HG03108 (cell line): ENCODE measurements around the gene ZNF609.
"Not testable (repeated sequence)": the region's sequence is repeated elsewhere in the genome, so short reads cannot be mapped to it uniquely, and the experiment has no call there.

Experiments
- ATAC-seq: cut with Tn5 transposase; IDR thresholded peaks from one replicate; pipeline ENCODE4 v1.9.1; 2021; ENCODE audit warnings: moderate library complexity; ENCODE audit not compliant: unreplicated experiment

ZNF609 gene

GRCh38 chr15:64618540-64618939, 158.2 kb downstream of the ZNF609 start:
- ATAC-seq: no peak

- ATAC-seq: no peak
Measured at GRCh38 chr15:64619880-64620839, 159.8 kb downstream of the ZNF609 start.

- ATAC-seq: no peak
Measured at GRCh38 chr15:64621056-64621455, 160.7 kb downstream of the ZNF609 start.

- peak; percentile 71 for ATAC-seq
Measured at GRCh38 chr15:64622410-64623260, 162.3 kb downstream of the ZNF609 start.

GRCh38 chr15:64623347-64623996, 163.1 kb downstream of the ZNF609 start:
- no peak for ATAC-seq

DNA sequence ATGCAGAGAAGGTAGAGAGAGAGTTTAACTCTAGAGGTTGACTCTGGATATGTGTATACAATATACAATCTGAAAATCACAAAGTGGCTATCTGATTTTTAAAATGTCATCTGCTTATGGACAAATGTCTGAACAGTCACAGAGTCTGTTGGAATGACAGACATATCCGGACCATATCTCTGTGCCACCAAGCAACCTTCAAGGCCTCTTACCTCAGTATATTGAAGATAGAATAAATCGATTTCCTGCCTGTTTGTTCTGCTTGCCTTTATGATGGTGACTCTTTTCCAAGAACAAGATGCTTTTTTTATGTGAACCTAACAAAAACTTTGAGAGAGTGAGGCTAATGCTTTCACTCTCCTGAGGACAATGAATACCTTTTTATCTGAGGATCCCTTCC, 163.9 kb downstream of the ZNF609 start:
- no peak for ATAC-seq

- ATAC-seq: no peak
Measured at GRCh38 chr15:64629063-64629462, 168.7 kb downstream of the ZNF609 start.

DNA sequence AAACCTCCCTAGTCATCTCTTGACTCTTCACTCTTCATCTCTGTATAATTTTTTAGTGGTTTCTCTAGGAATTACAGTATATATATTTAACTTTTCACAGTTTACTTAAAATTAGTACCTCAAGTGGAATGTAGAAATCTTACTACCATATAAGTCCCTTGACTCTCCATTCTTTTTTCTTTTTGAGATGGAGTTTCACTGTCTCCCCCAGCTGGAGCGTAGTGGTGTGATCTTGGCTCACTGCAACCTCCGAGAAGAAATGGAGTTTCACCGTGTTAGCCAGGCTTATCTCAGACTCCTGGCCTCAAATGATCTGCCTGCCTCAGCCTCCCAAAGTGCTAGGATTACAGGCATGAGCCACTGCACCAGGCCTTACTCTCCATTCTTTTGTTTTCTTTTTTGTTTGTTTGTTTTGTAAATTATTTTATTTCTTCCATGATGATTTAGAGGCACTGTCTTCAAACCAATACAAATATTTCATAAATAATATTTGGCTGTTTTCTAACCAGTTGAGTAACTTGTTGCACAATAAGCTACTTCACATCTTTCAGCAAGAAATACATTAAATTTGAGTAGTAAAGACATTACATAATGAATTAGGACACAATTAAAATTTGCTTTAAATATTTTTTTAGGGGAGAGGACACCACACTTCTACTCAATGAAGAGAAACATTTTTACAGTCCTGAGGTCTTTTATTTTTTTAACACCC, 170.2 kb downstream of the ZNF609 start:
- no peak for ATAC-seq

- not testable (repeated sequence) for ATAC-seq
Measured at GRCh38 chr15:64632639-64633038, 172.3 kb downstream of the ZNF609 start.

- ATAC-seq: no peak
Measured at GRCh38 chr15:64633332-64633731, 173.0 kb downstream of the ZNF609 start.

DNA sequence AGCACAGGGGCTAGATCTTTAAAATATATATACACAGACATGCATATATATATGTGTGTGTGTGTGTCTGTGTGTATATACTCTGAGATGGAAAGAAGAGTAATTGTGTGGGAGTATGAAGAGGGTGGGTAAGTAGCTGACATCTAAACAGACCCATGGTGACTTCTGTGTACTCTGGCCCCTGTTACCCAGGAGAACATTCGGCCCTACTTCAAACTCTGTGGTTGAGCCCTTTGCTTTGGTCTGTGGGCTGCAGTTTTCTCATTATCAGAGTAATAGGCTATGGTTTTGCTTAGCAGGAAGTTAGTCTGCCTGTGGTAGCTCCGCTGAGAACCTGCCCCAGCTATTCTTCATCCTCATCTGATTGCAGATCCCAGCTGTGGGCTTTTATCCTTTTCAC, 173.6 kb downstream of the ZNF609 start:
- peak; percentile 79 for ATAC-seq

DNA sequence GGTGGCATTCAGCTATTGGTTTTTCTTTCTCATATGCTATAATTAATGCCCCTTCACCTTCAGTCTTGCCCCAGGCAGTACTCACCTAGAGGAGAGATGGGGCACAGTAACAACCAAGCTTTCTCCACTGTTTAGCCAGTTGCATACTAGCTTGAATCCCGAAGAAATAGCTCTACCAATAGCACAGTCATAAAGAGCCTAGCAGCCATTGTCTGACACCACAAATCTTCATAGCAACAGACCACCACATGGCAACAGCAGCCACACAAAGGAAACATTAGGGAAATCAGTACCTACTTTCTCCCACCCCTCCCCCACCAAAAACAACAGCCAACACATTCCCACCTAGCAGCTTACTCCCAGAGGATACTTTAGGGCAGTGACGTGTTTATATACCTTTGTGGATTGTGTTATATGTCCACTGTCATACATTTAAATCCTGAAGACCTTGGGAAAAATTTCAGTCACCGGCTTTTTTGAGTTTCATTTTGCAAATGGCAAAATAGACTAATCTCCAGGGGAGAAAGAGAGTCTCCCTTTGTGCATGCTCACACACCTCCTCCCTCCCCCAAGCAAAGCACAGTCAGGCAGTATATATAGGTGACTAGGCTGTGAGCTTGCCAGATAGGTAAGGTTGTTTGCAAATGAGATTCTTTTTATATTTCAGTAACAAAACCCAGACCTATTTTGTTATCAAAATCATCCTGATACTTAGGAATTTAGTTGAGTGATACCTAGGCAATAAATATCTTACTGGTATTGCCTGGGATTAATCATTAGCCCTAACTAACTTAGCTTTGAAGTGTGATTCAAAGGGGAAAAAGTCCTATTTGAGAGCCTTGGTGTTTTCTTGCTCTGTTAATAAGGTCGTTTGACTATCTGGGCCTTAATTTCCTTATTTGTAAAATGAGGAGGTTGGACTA, 174.5 kb downstream of the ZNF609 start:
- ATAC-seq: peak; percentile 30

DNA sequence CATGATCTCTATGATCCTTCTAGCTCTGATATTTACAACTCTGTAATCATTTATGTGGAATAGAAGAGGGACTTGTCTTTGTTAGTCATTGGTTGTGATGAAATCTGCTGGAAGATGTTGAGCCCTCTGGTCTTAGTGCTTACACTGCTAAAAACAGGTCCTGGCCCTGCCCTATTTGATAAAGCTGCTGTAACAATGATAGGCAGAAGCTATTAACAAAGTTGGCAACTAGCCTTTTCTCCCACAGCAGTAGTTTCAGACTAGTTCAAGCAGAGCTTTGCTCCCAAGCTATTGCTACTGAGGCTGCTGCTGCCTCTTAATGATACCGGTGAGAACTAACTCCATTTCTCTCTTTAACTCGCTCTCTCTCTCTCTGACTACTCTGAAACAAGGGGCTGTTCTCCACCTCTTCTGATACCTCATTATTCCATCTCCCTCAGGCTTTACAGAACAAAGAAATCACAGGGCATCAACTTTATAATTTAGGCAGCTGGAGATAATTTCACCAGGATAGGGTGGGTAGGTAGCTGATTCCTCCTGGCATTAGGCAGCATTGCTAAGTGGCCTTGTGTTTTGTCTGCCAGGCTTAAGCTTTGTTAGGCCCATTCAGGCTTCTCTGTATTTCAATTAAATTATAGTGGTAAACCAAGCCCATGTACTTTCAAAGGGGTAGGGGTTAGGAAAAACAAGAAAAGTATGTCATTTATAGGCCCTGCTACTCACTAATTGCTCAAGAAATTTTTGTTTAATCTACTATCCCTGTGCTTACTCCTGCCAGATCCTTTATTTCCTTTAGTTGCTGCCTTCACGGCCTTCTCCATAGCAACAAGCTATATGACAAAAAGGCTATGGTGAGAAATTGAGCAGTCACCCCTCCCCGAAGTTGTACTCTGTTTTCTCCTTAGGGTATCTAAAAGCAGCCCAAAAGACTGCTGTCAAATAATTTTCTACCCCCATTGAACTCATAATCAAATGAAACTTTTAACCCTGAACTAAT, 175.4 kb downstream of the ZNF609 start:
- no peak for ATAC-seq

- ATAC-seq: no peak
Measured at GRCh38 chr15:64636556-64636955, 176.2 kb downstream of the ZNF609 start.

GRCh38 chr15:64637412-64637811, 177.0 kb downstream of the ZNF609 start:
- no peak for ATAC-seq

GRCh38 chr15:64639744-64640143, 179.4 kb downstream of the ZNF609 start:
- not testable (repeated sequence) for ATAC-seq

GRCh38 chr15:64640146-64640871, 179.9 kb downstream of the ZNF609 start:
- ATAC-seq: no peak

DNA sequence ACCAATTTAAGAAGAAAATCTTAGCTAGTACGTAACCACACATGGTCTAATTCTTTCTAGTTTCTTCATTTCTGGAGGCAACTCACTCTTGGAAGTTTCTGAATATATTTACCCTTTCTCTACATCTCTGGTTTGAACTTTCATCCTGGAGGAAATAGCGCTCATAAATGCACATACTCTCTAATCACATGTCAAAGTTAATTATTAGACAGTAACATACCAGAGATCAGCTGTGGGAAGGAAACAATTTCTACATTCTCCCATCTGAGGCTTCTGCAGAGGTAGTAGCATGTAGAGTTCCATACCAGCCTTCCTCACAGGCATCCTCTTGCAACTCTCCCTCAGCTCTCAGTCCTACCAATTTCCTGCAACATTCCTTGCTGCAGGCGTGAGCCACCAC, 182.5 kb downstream of the ZNF609 start:
- no peak for ATAC-seq
